ENCODE measurements around the gene COL3A1.

The COL3A1 gene

DNA sequence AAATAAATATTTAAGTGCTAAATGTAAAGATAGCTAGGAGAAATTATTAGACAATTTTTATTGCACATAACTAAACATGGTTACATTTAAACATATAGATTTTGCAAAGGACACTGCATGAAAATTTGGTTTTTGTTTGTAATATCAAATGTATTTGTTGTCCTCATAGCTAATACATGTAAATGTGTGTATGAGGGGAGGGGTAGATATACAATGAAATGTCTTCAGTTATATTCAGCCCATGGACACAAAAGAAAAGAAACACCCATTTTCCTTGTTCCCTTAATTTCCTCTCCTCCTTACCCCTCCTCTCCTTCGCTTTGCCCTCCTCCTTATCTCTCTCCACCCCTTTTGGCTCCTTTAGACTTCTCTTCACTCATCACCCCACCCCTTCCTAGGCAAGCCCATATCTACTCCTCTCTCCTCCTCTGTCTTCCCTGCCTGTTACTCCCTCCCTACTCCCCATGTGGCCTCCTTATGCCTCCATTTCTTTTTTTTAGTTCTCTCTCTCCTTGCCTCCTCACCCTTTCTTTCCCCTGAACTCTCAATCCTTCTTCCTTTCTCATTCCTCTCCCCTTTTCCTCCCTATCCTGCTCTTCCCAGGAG, 1.4 kb downstream of the COL3A1 start:
- TF ChIP-seq GABPA (IDR thresholded peaks at IDR 0.05; ENCODE audit: low read depth) (no peak), SPI1 (IDR thresholded peaks at IDR 0.05; ENCODE audit: borderline replicate concordance, low read depth) (no peak), POLR2AphosphoS5 (IDR thresholded peaks at IDR 0.05; ENCODE audit: low read depth) (no peak)
- TF ChIP-seq, protein P1, sequence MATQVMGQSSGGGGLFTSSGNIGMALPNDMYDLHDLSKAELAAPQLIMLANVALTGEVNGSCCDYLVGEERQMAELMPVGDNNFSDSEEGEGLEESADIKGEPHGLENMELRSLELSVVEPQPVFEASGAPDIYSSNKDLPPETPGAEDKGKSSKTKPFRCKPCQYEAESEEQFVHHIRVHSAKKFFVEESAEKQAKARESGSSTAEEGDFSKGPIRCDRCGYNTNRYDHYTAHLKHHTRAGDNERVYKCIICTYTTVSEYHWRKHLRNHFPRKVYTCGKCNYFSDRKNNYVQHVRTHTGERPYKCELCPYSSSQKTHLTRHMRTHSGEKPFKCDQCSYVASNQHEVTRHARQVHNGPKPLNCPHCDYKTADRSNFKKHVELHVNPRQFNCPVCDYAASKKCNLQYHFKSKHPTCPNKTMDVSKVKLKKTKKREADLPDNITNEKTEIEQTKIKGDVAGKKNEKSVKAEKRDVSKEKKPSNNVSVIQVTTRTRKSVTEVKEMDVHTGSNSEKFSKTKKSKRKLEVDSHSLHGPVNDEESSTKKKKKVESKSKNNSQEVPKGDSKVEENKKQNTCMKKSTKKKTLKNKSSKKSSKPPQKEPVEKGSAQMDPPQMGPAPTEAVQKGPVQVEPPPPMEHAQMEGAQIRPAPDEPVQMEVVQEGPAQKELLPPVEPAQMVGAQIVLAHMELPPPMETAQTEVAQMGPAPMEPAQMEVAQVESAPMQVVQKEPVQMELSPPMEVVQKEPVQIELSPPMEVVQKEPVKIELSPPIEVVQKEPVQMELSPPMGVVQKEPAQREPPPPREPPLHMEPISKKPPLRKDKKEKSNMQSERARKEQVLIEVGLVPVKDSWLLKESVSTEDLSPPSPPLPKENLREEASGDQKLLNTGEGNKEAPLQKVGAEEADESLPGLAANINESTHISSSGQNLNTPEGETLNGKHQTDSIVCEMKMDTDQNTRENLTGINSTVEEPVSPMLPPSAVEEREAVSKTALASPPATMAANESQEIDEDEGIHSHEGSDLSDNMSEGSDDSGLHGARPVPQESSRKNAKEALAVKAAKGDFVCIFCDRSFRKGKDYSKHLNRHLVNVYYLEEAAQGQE (IDR thresholded peaks at IDR 0.05; ENCODE audit: insufficient replicate concordance, low read depth): no peak
- TF ChIP-seq, protein P2, sequence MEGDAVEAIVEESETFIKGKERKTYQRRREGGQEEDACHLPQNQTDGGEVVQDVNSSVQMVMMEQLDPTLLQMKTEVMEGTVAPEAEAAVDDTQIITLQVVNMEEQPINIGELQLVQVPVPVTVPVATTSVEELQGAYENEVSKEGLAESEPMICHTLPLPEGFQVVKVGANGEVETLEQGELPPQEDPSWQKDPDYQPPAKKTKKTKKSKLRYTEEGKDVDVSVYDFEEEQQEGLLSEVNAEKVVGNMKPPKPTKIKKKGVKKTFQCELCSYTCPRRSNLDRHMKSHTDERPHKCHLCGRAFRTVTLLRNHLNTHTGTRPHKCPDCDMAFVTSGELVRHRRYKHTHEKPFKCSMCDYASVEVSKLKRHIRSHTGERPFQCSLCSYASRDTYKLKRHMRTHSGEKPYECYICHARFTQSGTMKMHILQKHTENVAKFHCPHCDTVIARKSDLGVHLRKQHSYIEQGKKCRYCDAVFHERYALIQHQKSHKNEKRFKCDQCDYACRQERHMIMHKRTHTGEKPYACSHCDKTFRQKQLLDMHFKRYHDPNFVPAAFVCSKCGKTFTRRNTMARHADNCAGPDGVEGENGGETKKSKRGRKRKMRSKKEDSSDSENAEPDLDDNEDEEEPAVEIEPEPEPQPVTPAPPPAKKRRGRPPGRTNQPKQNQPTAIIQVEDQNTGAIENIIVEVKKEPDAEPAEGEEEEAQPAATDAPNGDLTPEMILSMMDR (IDR thresholded peaks at IDR 0.05; ENCODE audit: insufficient read depth, low read length): no peak
- Histone ChIP-seq H3K4me3 (replicated peaks; ENCODE audit: insufficient read depth, low read length) (no peak overlapping the region), H3K27ac (replicated peaks) (no peak overlapping the region), H3K27me3 (ENCODE audit: insufficient read depth, poor library complexity, severe bottlenecking) (no peaks in the 10 kb centered on the region)
- DNase-seq (ENCODE audit: low read depth in 1 of 2, low spot score in 1 of 2): no peak

DNA sequence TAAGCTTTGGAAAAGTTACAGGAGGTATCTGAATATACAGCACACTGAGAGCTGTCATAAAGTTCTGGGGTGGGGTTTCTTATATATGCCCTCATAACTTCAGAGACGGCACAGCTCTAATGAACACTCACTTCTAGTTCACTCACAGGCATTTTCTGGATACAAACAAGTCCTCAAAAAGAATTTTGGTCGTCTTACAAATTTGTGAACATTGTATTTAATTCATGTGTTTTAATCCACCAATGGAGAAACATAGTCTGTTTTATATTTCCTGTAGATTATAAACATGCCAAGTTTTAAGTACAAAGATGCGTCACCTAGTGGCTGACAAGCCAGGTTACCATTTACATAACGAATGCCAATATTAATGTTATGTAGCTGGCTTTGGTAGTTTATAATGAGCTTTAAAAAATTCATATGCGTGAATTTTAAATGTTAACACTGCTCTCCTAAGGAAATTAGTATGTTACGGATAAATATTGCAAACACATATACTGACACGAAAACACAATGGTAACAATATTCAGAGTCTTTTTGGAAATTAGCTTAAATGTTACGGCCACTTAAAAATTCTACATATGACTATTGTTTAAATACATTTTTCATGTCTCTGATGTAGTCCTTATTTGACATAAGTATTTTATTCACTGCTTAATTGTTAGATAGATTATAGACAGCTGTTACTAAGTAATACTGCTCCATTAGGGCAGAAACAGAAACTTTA, 2.5 kb downstream of the COL3A1 start:
- H3K27me3 ChIP-seq (ENCODE audit: insufficient read depth, poor library complexity, severe bottlenecking): no peaks in the 10 kb centered on the region
- DNase-seq (ENCODE audit: low read depth in 1 of 2, low spot score in 1 of 2): no peak
- H3K27ac ChIP-seq (replicated peaks): no peak overlapping the region
- H3K4me3 ChIP-seq (replicated peaks; ENCODE audit: insufficient read depth, low read length): no peak overlapping the region
- TF ChIP-seq SPI1 (IDR thresholded peaks at IDR 0.05; ENCODE audit: borderline replicate concordance, low read depth): no peak
- TF ChIP-seq, protein P2 (IDR thresholded peaks at IDR 0.05; ENCODE audit: insufficient read depth, low read length): no peak
- TF ChIP-seq POLR2AphosphoS5 (IDR thresholded peaks at IDR 0.05; ENCODE audit: low read depth): no peak
- no peak for TF ChIP-seq GABPA (IDR thresholded peaks at IDR 0.05; ENCODE audit: low read depth)
- TF ChIP-seq, protein P1 (IDR thresholded peaks at IDR 0.05; ENCODE audit: insufficient replicate concordance, low read depth): no peak

DNA sequence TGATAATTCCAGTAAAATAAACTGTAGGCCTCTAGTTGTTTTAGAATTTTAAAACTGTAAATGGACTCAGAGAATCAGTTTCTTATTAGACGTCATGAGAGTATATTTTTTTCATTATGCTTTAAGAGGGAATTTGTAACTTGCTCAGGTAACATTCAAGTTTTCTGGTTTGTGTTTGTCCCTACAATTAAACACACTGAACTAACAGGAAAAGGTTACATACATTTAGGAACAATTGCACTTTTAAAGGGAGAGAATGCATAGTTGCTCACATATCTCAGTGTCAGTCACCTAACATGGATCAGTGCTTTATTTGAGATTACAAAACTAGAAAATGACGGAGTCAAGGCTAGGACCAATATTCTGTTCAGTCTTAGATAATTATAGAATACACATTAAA, 3.1 kb downstream of the COL3A1 start:
- TF ChIP-seq, protein P1 (IDR thresholded peaks at IDR 0.05; ENCODE audit: insufficient replicate concordance, low read depth): no peak
- TF ChIP-seq SPI1 (IDR thresholded peaks at IDR 0.05; ENCODE audit: borderline replicate concordance, low read depth): no peak
- TF ChIP-seq, protein P2 (IDR thresholded peaks at IDR 0.05; ENCODE audit: insufficient read depth, low read length): no peak
- TF ChIP-seq POLR2AphosphoS5 (IDR thresholded peaks at IDR 0.05; ENCODE audit: low read depth): no peak
- TF ChIP-seq GABPA (IDR thresholded peaks at IDR 0.05; ENCODE audit: low read depth): no peak
- DNase-seq (ENCODE audit: low read depth in 1 of 2, low spot score in 1 of 2): no peak
- Histone ChIP-seq H3K27me3 (ENCODE audit: insufficient read depth, poor library complexity, severe bottlenecking) (no peaks in the 10 kb centered on the region), H3K27ac (replicated peaks) (no peak overlapping the region), H3K4me3 (replicated peaks; ENCODE audit: insufficient read depth, low read length) (no peak overlapping the region)

Data from HL-60 (cell line).